Activated T-cell treated with anti-CD3 and anti-CD28 coated beads for 1 hour (primary cell): ENCODE data around the gene MDM2.
"Not testable (repeated sequence)": the region's sequence is repeated elsewhere in the genome, so short reads cannot be mapped to it uniquely, and the experiment has no call there.

Source experiments
- DNase-seq: peaks from one replicate; pipeline ENCODE4 v3.0.0-alpha.2; 2020; ENCODE audit warnings: low read depth

MDM2 gene

GRCh38 chr12:68786929-68787328, 21.0 kb upstream of the MDM2 start:
- DNase-seq, result no peak

- no peak for DNase-seq
Observed at GRCh38 chr12:68788554-68789143, 19.3 kb upstream of the MDM2 start.

- DNase-seq, result no peak
Observed at GRCh38 chr12:68789144-68789878, 18.7 kb upstream of the MDM2 start.

GRCh38 chr12:68790081-68790951, 17.7 kb upstream of the MDM2 start:
- no peak for DNase-seq

- DNase-seq, result no peak
Observed at GRCh38 chr12:68790952-68791234, 17.1 kb upstream of the MDM2 start.

GRCh38 chr12:68791897-68792481, 16.0 kb upstream of the MDM2 start:
- no peak for DNase-seq

GRCh38 chr12:68792952-68793351, 15.0 kb upstream of the MDM2 start:
- no peak for DNase-seq

- no peak for DNase-seq
Observed at GRCh38 chr12:68793436-68793835, 14.5 kb upstream of the MDM2 start.

GRCh38 chr12:68793975-68794652, 13.9 kb upstream of the MDM2 start:
- no peak for DNase-seq

- DNase-seq, result no peak
Observed at GRCh38 chr12:68794653-68795251, 13.2 kb upstream of the MDM2 start.

GRCh38 chr12:68796399-68796798, 11.6 kb upstream of the MDM2 start:
- DNase-seq, result no peak

GRCh38 chr12:68798882-68799234, 9.1 kb upstream of the MDM2 start:
- no peak for DNase-seq

- no peak for DNase-seq
Observed at GRCh38 chr12:68800294-68800693, 7.7 kb upstream of the MDM2 start.

GRCh38 chr12:68801124-68801523, 6.9 kb upstream of the MDM2 start:
- not testable (repeated sequence) for DNase-seq

GRCh38 chr12:68802372-68802745, 5.6 kb upstream of the MDM2 start:
- not testable (repeated sequence) for DNase-seq

GRCh38 chr12:68802911-68803651, 4.9 kb upstream of the MDM2 start:
- not testable (repeated sequence) for DNase-seq

GRCh38 chr12:68803948-68804656, 3.9 kb upstream of the MDM2 start:
- no peak for DNase-seq

- no peak for DNase-seq
Observed at GRCh38 chr12:68804657-68805591, 3.1 kb upstream of the MDM2 start.

- no peak for DNase-seq
Observed at GRCh38 chr12:68805592-68806120, 2.3 kb upstream of the MDM2 start.
